ENCODE measurements around the gene BMP3.

GRCh38 chr4:81065446-81065845 is 34.9 kb downstream of the BMP3 start:
- TF ChIP-seq CTCF (conservative IDR thresholded peaks at IDR 0.05) (no peak), ZFX (IDR thresholded peaks at IDR 0.05) (no peak)

All from C4-2B (cell line).